PC-3 (cell line): ENCODE measurements around the gene SLC19A2. TPM values are rescaled to one million over a fixed set of nuclear protein-coding genes. Genes with fewer than 3 reads are reported as not detected.

ENCODE experiments used
- ATAC-seq: fragments of 200-7000 bp; cut with Tn5 transposase; 2 replicates; pipeline ENCODE4 v1.9.1; 2020; ENCODE audit warnings: mild to moderate bottlenecking, moderate library complexity
- BruUV-seq: library from RNA; stranded (reverse); fragments of 400-500 nt; replicated peaks from 2 replicates; lab custom pipeline; 2021; lab: Mats Ljungman, UMichigan
- CTCF ChIA-PET: fragments of 300-600 bp; sonication (Branson Sonifier 250); formaldehyde crosslinking; loops from one replicate; lab custom pipeline; 2022; ENCODE audit warnings: antibody characterized with exemption; lab: Charles Lee
- POLR2A ChIA-PET: fragments of 300-600 bp; sonication (Branson Sonifier 250); formaldehyde crosslinking; loops from one replicate; lab custom pipeline; 2022; ENCODE audit warnings: antibody characterized with exemption; ENCODE audit not compliant: unreplicated experiment; lab: Charles Lee
- DNase-seq: peaks from one replicate; pipeline ENCODE4 v3.0.0-alpha.2; 2015
- H2AFZ ChIP-seq: fragments of 300-600 bp; sonication (generic); 2 replicates; pipeline ENCODE4 v1.6.0; 2016; ENCODE audit warnings: antibody characterized with exemption, low read length
- H3F3A ChIP-seq: fragments of 300-600 bp; sonication (generic); one replicate; pipeline ENCODE4 v1.6.0; 2017; ENCODE audit warnings: antibody characterized with exemption, low read length, control low read depth, mild to moderate bottlenecking; ENCODE audit not compliant: unreplicated experiment
- H3K27ac ChIP-seq: fragments of 300-600 bp; sonication (generic); 2 replicates; pipeline ENCODE4 v1.5.1; 2016; ENCODE audit warnings: mild to moderate bottlenecking, low read length
- H3K27me3 ChIP-seq: fragments of 300-600 bp; sonication (generic); 2 replicates; pipeline ENCODE4 v1.6.1; 2016; ENCODE audit warnings: low read length, mixed read lengths
- H3K36me3 ChIP-seq: fragments of 300-600 bp; sonication (generic); 2 replicates; pipeline ENCODE4 v1.6.1; 2016; ENCODE audit warnings: low read depth, mixed run types, low read length, mixed read lengths
- H3K4me1 ChIP-seq: fragments of 300-600 bp; sonication (generic); 2 replicates; pipeline ENCODE4 v1.5.1; 2016; ENCODE audit warnings: low read length; ENCODE audit not compliant: insufficient read depth
- H3K4me2 ChIP-seq: fragments of 300-600 bp; sonication (generic); 2 replicates; pipeline ENCODE4 v1.6.0; 2016; ENCODE audit warnings: low read length
- H3K4me3 ChIP-seq: fragments of 300-600 bp; sonication (generic); 2 replicates; pipeline ENCODE4 v1.5.1; 2016; ENCODE audit warnings: mild to moderate bottlenecking, low read length, mixed read lengths
- H3K79me2 ChIP-seq: fragments of 300-600 bp; sonication (generic); 2 replicates; pipeline ENCODE4 v1.6.1; 2017; ENCODE audit warnings: low read length, mixed read lengths
- H3K9ac ChIP-seq: fragments of 300-600 bp; sonication (generic); 2 replicates; pipeline ENCODE4 v1.6.0; 2016; ENCODE audit warnings: mild to moderate bottlenecking, low read length
- H3K9me2 ChIP-seq: fragments of 300-600 bp; sonication (generic); replicated peaks from 2 replicates; pipeline ENCODE4 v1.6.1; 2016; ENCODE audit warnings: mixed run types, low read length, mixed read lengths
- H3K9me3 ChIP-seq: fragments of 300-600 bp; sonication (generic); 2 replicates; pipeline ENCODE4 v1.6.1; 2016; ENCODE audit warnings: low read length, mixed read lengths
- H4K20me1 ChIP-seq: fragments of 300-600 bp; sonication (generic); 2 replicates; pipeline ENCODE4 v1.6.1; 2016; ENCODE audit warnings: low read length, mixed read lengths
- EZH2 ChIP-seq: fragments of 300-600 bp; sonication (generic); IDR thresholded peaks from one replicate; pipeline ENCODE4 v1.6.1; 2017; ENCODE audit warnings: antibody characterized with exemption, mild to moderate bottlenecking, low read length; ENCODE audit not compliant: unreplicated experiment
- EZH2phosphoT487 ChIP-seq: fragments of 300-600 bp; sonication (generic); IDR thresholded peaks from 2 replicates; pipeline ENCODE4 v1.6.1; 2018; ENCODE audit warnings: mild to moderate bottlenecking, antibody characterized with exemption, low read length, borderline replicate concordance
- intact Hi-C: fragments of 100-400 bp; cut with micrococcal nuclease; formaldehyde crosslinking; loops from 2 replicates; pipeline ENCODE4 v1.9.0; 2023
- total RNA-seq: library from RNA; depleted of rRNA; stranded (reverse); fragments of >200 nt; gene quantifications from 2 replicates; pipeline ENCODE4 v1.2.3, GENCODE V29; 2014
- TF ChIP-seq, protein P1 (sequence below): fragments of 300-600 bp; sonication (generic); conservative IDR thresholded peaks from 2 replicates; pipeline ENCODE4 v1.5.1; 2017; ENCODE audit warnings: antibody characterized with exemption, low read depth, mild to moderate bottlenecking, low read length

The SLC19A2 gene
- total RNA-seq, 1 experiment from 2014 or later, result 11.0 TPM

GRCh38 chr1:169527001-169527400 lies 41.3 kb upstream of the SLC19A2 start:
- Histone ChIP-seq H3F3A (no peaks in the 10 kb centered on the region), H3K79me2 (no peaks in the 10 kb centered on the region), H3K9me3 (no peaks in the 10 kb centered on the region), H4K20me1 (no peaks in the 10 kb centered on the region), H3K9ac (no peak overlapping the region), H3K9me2 (no peaks in the 10 kb centered on the region), H3K27me3 (no peaks in the 10 kb centered on the region), H2AFZ (no peak overlapping the region), H3K27ac (no peak overlapping the region), H3K36me3 (no peaks in the 10 kb centered on the region), H3K4me2 (no peak overlapping the region), H3K4me3 (no peak overlapping the region), H3K4me1 (peaks cover 45% of the 10 kb centered on the region)
- DNase-seq (no peak), ATAC-seq (no peak)
- BruUV-seq, result no TSS peak
- CTCF ChIA-PET, result no interaction called here
- POLR2A ChIA-PET, result no interaction called here
- TF ChIP-seq EZH2, result no peak
- TF ChIP-seq, protein P1, sequence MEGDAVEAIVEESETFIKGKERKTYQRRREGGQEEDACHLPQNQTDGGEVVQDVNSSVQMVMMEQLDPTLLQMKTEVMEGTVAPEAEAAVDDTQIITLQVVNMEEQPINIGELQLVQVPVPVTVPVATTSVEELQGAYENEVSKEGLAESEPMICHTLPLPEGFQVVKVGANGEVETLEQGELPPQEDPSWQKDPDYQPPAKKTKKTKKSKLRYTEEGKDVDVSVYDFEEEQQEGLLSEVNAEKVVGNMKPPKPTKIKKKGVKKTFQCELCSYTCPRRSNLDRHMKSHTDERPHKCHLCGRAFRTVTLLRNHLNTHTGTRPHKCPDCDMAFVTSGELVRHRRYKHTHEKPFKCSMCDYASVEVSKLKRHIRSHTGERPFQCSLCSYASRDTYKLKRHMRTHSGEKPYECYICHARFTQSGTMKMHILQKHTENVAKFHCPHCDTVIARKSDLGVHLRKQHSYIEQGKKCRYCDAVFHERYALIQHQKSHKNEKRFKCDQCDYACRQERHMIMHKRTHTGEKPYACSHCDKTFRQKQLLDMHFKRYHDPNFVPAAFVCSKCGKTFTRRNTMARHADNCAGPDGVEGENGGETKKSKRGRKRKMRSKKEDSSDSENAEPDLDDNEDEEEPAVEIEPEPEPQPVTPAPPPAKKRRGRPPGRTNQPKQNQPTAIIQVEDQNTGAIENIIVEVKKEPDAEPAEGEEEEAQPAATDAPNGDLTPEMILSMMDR, result no peak
- TF ChIP-seq EZH2phosphoT487, result no peak
- intact Hi-C loops, result loop anchor here (5.0 kb wide), 1 partner anchor 160 kb away; the partner anchor contains the start of genes BLZF1 and NME7

- no peak overlapping the region for H2AFZ ChIP-seq
- intact Hi-C loops, result loop anchor here (5.0 kb wide), 1 partner anchor 159 kb away; the partner anchor contains the start of genes BLZF1 and NME7
- ChIA-PET POLR2A (interaction anchor here (0.7 kb wide), 1 partner anchor 8 kb away, joined by 5 read pairs; no protein-coding TSS in a partner anchor), CTCF (no interaction called here)
- no peaks in the 10 kb centered on the region for H3K9me2 ChIP-seq
- H3F3A ChIP-seq, result no peaks in the 10 kb centered on the region
- ATAC-seq, result no peak
- H3K9ac ChIP-seq, result no peak overlapping the region
- H3K4me1 ChIP-seq, result peaks cover 45% of the 10 kb centered on the region
- H3K79me2 ChIP-seq, result no peaks in the 10 kb centered on the region
- no peak for TF ChIP-seq EZH2
- no peak overlapping the region for H3K4me2 ChIP-seq
- no peak overlapping the region for H3K4me3 ChIP-seq
- no peaks in the 10 kb centered on the region for H3K9me3 ChIP-seq
- no peaks in the 10 kb centered on the region for H3K36me3 ChIP-seq
- no peaks in the 10 kb centered on the region for H3K27me3 ChIP-seq
- no peaks in the 10 kb centered on the region for H4K20me1 ChIP-seq
- no peak overlapping the region for H3K27ac ChIP-seq
- DNase-seq, result no peak
- no TSS peak for BruUV-seq
These were observed 40.5 kb upstream of the SLC19A2 start for GRCh38 chr1:169526120-169526832.

DNA sequence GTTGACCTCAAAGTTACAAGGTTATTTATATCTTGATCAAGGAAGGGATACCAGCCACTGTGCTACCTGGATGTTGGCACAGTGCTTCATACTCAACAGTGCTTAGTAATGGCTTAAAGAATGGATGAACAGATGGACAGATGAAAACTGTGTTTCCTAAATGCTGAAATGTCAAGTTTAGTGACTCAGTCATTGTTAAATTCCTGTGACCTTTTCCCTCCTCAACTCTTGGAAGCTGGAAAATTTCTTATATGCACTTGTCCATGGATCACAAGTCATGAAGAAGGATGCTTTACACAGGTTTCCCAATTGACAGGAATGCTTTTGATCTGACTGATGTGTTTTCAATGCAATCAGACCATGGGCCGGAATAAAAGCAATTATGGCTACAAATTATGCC lies 39.6 kb upstream of the SLC19A2 start:
- ATAC-seq, result no peak; the same call in 1 of the 2 replicates

More for the DNA sequence above, 39.6 kb upstream of the SLC19A2 start:
- no TSS peak for BruUV-seq
- Histone ChIP-seq H4K20me1 (no peaks in the 10 kb centered on the region), H3K4me3 (no peak overlapping the region), H3K9me3 (no peaks in the 10 kb centered on the region), H3K79me2 (no peaks in the 10 kb centered on the region), H3K4me2 (no peak overlapping the region), H3F3A (no peaks in the 10 kb centered on the region), H2AFZ (no peak overlapping the region), H3K36me3 (no peaks in the 10 kb centered on the region), H3K27me3 (no peaks in the 10 kb centered on the region), H3K27ac (no peak overlapping the region), H3K9me2 (no peaks in the 10 kb centered on the region), H3K4me1 (peaks cover 41% of the 10 kb centered on the region), H3K9ac (no peak overlapping the region)
- TF ChIP-seq EZH2phosphoT487, result no peak
- TF ChIP-seq, protein P1, result no peak
- TF ChIP-seq EZH2, result no peak
- peak; percentile 58 for DNase-seq
- POLR2A ChIA-PET, result no interaction called here
- CTCF ChIA-PET, result no interaction called here
- intact Hi-C loops, result loop anchor here (5.0 kb wide), 1 partner anchor 158 kb away; the partner anchor contains the start of genes BLZF1 and NME7
